Astrocyte of the spinal cord (primary cell): ENCODE data around the gene TMEM235.
A peak's percentile ranks its signal among the peaks of the same experiment; 100 is the strongest.

ENCODE experiments used
- DNase-seq: peaks from one replicate; pipeline ENCODE4 v3.0.0; 2011; ENCODE audit warnings: low read depth, low spot score
- H3K4me3 ChIP-seq: 2 replicates; pipeline ENCODE4 v1.5.1; 2011; ENCODE audit warnings: low read depth, mild to moderate bottlenecking, low read length, moderate library complexity
- in situ Hi-C: cut with HindIII; loops from 2 replicates; pipeline ENCODE4 v1.10.0; 2017; ENCODE audit warnings: low sequenced_read_pairs
- TF ChIP-seq, protein P1 (sequence below): IDR thresholded peaks from 2 replicates; pipeline ENCODE4 v1.5.1; 2012; ENCODE audit warnings: low read depth, mild to moderate bottlenecking, low read length, inconsistent platforms

TMEM235 gene

DNA sequence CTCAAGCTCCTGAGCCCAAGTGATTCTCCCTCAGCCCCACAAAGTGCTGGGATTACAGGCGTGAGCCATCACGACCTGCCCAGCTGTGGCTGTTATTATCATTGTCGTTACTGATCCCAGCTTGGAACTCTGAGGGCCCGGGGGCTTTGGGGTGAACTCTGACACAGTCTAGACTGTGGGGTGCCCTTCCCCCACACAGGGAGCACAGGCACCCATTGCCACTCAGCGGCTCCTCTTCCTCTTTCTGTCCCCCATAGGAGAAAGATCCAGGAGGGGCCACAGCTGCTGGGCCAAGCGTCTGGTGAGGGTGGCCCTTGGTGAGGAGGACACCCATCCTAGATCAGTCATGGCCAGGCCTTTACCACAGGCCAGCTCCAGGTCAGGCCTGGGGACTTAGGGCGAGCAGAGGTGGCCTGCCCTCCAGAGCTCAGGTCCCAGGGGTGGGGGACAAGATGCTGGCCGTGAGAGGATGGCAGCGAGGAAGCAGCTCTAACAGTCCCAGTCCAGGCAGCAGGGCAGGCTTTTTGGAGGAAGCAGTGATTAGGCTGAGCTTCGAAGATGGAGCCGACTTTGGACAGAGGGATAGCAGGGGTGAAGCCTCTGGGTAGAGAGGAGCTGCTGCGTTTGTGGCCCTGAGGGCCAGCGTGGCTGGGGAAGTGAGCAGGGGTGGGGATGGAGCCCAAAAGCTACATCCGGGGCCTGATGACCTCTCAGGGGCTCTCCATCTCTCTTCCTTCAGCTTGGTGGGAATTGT lies 24.7 kb downstream of the TMEM235 start:
- TF ChIP-seq, protein P1, sequence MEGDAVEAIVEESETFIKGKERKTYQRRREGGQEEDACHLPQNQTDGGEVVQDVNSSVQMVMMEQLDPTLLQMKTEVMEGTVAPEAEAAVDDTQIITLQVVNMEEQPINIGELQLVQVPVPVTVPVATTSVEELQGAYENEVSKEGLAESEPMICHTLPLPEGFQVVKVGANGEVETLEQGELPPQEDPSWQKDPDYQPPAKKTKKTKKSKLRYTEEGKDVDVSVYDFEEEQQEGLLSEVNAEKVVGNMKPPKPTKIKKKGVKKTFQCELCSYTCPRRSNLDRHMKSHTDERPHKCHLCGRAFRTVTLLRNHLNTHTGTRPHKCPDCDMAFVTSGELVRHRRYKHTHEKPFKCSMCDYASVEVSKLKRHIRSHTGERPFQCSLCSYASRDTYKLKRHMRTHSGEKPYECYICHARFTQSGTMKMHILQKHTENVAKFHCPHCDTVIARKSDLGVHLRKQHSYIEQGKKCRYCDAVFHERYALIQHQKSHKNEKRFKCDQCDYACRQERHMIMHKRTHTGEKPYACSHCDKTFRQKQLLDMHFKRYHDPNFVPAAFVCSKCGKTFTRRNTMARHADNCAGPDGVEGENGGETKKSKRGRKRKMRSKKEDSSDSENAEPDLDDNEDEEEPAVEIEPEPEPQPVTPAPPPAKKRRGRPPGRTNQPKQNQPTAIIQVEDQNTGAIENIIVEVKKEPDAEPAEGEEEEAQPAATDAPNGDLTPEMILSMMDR: no peak
- no peak for DNase-seq
- no peak overlapping the region for H3K4me3 ChIP-seq
- in situ Hi-C loops: no loop called here

DNA sequence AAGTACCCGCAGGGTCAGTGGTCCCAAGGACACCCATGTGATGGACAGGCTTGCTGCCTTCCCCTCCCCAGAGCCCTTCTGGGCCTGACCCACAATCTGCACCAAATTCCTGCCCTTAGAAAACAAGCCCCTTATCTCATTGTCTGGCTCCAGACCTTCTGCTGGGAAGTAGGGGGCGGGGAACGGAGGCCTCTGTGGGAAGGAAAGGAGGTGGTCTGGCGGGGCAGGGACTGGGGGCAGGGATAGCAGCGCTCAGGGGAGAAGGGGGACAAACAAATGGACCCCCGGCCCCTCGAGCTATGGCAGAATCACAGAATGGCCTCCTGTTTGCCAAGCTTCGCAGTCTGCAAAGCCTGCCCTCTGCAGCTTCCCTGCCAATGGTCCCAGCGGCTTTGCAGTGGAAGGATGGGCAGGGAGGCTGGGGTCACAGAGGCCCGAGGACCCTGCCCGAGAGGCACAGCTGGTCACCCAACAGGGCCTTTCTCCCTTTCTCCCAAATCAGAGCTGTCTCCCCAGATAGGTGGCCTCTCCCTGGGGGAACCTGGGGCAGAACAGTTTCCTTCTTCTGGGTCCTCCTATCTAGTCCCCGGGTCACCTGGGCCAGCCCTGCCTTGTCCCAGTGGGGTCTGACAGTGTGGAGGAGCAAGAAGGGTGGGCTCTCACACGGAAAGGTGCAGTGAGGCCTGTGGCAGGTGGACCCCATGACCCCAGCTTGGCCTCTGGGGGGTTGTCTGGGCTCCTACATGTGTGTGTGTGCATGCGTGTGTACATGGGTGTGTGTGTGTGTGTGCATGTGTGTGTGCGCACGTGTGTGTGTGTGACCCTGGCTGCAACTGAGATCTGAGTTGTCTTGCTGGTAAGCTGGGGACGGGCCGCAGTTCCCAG lies 25.5 kb downstream of the TMEM235 start:
- no peak for DNase-seq
- in situ Hi-C loops: no loop called here
- H3K4me3 ChIP-seq: no peak overlapping the region
- TF ChIP-seq, protein P1: no peak

DNA sequence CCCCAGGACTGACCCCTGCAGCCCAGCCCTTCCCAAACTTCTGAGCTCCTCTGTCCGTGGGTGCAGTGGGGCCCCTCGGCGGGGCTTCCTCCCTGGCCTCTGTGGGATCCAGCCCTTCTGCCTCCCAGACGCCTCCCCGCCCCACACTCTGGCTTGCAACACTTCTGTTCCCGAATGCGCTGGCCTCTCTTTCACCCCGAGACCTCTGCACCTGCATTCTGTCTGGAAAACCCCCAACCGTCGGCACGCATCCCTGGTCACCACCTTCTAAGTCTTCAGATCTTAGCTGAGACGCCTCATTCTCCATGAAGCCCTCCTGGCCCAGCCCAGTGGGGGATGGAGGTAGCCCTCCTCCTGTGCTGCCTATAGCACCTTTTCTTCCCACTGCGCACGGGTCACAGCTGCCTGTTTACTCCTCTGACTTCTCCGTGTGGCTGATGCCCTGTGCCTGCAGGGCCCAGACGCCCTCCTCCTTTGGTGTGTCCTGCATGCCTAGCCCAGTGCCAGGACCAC lies 26.4 kb downstream of the TMEM235 start:
- DNase-seq: peak; percentile 22
- TF ChIP-seq, protein P1: no peak
- no peak overlapping the region for H3K4me3 ChIP-seq
- in situ Hi-C loops: no loop called here

DNA sequence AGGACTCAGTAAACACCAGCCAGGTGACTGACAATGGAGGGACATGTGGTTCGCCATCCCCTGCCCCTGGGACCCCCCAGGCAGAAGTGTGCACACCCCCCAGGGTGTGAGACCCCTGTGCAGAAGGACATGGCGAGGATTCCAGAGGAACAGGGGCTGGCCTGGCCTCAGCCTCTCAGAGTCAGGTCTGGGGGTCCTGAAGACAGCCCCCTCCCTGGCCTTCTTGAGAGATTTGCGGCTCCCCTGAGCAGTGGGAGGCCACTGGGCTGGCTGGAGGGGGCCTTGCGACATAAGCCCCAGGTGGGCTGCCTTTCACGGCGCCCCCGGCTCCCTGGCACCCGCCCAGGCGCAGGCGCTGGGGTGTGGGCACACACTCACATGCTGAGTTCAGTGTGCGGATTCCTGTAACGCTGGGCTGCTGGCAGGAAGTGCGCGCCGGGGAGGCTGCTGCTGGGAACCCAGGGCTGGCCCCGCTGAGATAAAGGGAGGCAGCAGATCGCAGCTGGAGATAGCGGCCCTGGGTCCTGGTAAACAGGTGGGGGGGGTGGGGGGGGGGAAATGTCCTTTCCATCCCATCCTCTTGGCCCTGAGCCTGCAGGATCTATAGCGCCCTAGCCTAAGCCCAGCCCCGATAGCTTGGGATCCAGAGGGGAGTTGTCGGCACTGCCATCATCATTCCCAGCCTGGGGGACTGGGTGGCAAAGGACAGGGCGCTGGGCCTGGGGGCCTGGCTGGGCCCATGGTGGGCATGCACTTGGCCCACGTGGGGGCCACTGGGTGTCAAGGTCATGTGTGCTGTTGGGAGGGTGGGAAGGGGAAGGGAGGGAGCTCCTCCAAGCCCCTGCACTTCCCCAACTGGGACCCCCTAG lies 27.1 kb downstream of the TMEM235 start:
- TF ChIP-seq, protein P1: no peak
- DNase-seq: peak; percentile 17
- H3K4me3 ChIP-seq: no peak overlapping the region
- in situ Hi-C loops: no loop called here

DNA sequence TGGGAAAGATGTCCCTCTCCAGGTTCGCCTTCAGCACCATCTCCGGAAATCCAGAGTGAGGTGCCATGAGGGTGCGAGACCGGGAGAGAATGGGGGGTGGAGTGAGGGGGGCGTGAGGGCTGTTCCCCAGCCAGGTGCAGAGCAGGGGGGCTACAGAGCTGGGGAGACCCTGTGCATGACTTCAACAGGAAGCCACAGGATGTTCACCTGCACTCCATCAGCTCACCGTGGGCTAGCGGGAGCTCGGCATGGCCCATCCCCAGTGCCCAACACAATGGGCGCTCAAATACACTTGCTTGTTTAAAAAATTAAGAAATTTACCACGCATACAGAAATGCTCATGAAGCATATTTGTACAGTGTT lies 27.7 kb downstream of the TMEM235 start:
- no peak overlapping the region for H3K4me3 ChIP-seq
- TF ChIP-seq, protein P1: no peak
- in situ Hi-C loops: no loop called here
- no peak for DNase-seq
